H1 (cell line): ENCODE measurements around the gene OR10G3. TPM values are rescaled to one million over a fixed set of nuclear protein-coding genes. Genes with fewer than 3 reads are reported as not detected.

Source experiments
- CTCF ChIA-PET: fragments of 300-600 bp; sonication (Branson Sonifier 250); formaldehyde crosslinking; loops from one replicate; lab custom pipeline; 2021; ENCODE audit not compliant: partially characterized antibody; lab: Charles Lee
- POLR2A ChIA-PET: fragments of 300-600 bp; sonication (Branson Sonifier 250); formaldehyde crosslinking; loops from one replicate; lab custom pipeline; 2021; ENCODE audit warnings: inconsistent platforms; ENCODE audit not compliant: partially characterized antibody; lab: Charles Lee
- DNase-seq, 2 experiments: peaks; one replicate each; pipeline versions ENCODE4 v3.0.0 to v3.0.0-alpha.2; 2010 to 2022; ENCODE audit warnings: low spot score in 2 of 2, low read depth in 1 of 2, mixed read lengths in 1 of 2
- FAIRE-seq: peaks from 2 replicates; lab custom pipeline; 2011; peaks lifted over from hg19 to GRCh38; lab: Jason Lieb, UNC
- H2AFZ ChIP-seq: 2 replicates; pipeline ENCODE4 v1.8.1; 2012; ENCODE audit warnings: low read length, inconsistent platforms
- H2AK5ac ChIP-seq: 2 replicates; pipeline ENCODE4 v1.6.1; 2013; ENCODE audit warnings: low read depth, low read length
- H2BK120ac ChIP-seq: replicated peaks from 2 replicates; pipeline ENCODE3; 2013; ENCODE audit warnings: low read depth, low read length, inconsistent platforms
- H2BK12ac ChIP-seq: 2 replicates; pipeline ENCODE4 v1.6.1; 2013; ENCODE audit warnings: low read depth, low read length
- H2BK15ac ChIP-seq: 2 replicates; pipeline ENCODE4 v1.6.1; 2013; ENCODE audit warnings: low read length
- H2BK20ac ChIP-seq: 2 replicates; pipeline ENCODE4 v1.6.1; 2013; ENCODE audit warnings: low read length
- H2BK5ac ChIP-seq: 2 replicates; pipeline ENCODE4 v1.6.1; 2013; ENCODE audit warnings: low read depth, low read length
- H3K14ac ChIP-seq: 2 replicates; pipeline ENCODE4 v1.6.1; 2013; ENCODE audit warnings: inconsistent platforms; ENCODE audit not compliant: insufficient read length
- H3K18ac ChIP-seq: 2 replicates; pipeline ENCODE4 v1.6.1; 2013; ENCODE audit warnings: low read length; ENCODE audit errors: extremely low read depth
- H3K23ac ChIP-seq: 2 replicates; pipeline ENCODE4 v1.6.1; 2013; ENCODE audit warnings: inconsistent platforms; ENCODE audit not compliant: insufficient read length
- H3K23me2 ChIP-seq: 2 replicates; pipeline ENCODE4 v1.6.1; 2013; ENCODE audit warnings: low read depth, low read length
- H3K27ac ChIP-seq: 2 replicates; pipeline ENCODE4 v1.6.1; 2011; ENCODE audit warnings: low read depth, low read length, inconsistent platforms
- H3K27me3 ChIP-seq, 4 experiments: replicated peaks in 1 of 4; 1 replicate in 1 of 4; 2 replicates in 3 of 4; pipeline versions ENCODE4 v1.6.1 to v1.8.1; 2011 to 2013; ENCODE audit warnings: low read length in 3 of 4, mild to moderate bottlenecking in 3 of 4, inconsistent platforms in 2 of 4, mixed read lengths in 2 of 4, moderate library complexity in 1 of 4; ENCODE audit not compliant: control insufficient read depth in 3 of 4, insufficient read depth in 3 of 4; ENCODE audit errors: extremely low read depth in 1 of 4
- H3K36me3 ChIP-seq, 4 experiments: 2 replicates each; pipeline versions ENCODE4 v1.6.1 to v1.8.1; 2011 to 2013; ENCODE audit warnings: mild to moderate bottlenecking in 4 of 4, low read length in 3 of 4, moderate library complexity in 2 of 4, control low read depth in 1 of 4, inconsistent platforms in 1 of 4; ENCODE audit not compliant: insufficient read depth in 4 of 4, control insufficient read depth in 2 of 4
- H3K4ac ChIP-seq: replicated peaks from 2 replicates; pipeline ENCODE3; 2013; ENCODE audit warnings: low read length, low read depth, mixed read lengths, inconsistent platforms; ENCODE audit not compliant: insufficient read length
- H3K4me1 ChIP-seq, 4 experiments: replicated peaks in 1 of 4; 1 replicate in 1 of 4; 2 replicates in 3 of 4; pipeline versions ENCODE4 v1.6.1 to v1.8.1; 2011 to 2013; ENCODE audit warnings: low read length in 3 of 4, inconsistent platforms in 2 of 4, mixed read lengths in 1 of 4; ENCODE audit not compliant: insufficient read depth in 4 of 4, control insufficient read depth in 3 of 4
- H3K4me2 ChIP-seq, 2 experiments: 2 replicates each; pipeline versions ENCODE4 v1.6.1 to v1.8.1; 2011 to 2013; ENCODE audit warnings: low read depth in 2 of 2, low read length in 2 of 2, control low read depth in 1 of 2, inconsistent platforms in 1 of 2, mild to moderate bottlenecking in 1 of 2; ENCODE audit not compliant: insufficient read depth in 1 of 2
- H3K4me3 ChIP-seq, 4 experiments: fragments of 200-600, 300-600 bp in 1 of 4; sonication (generic), shearing (Covaris generic), sonication (Bioruptor Twin) in 1 of 4; 2 replicates each; pipeline versions ENCODE4 v1.5.1 to v1.8.1; 2011 to 2016; ENCODE audit warnings: low read length in 4 of 4, low read depth in 3 of 4, control low read depth in 2 of 4, inconsistent platforms in 2 of 4, mild to moderate bottlenecking in 2 of 4, mixed read lengths in 1 of 4, moderate library complexity in 1 of 4; ENCODE audit not compliant: insufficient read depth in 2 of 4; ENCODE audit errors: extremely low read depth in 1 of 4
- H3K56ac ChIP-seq: replicated peaks from 2 replicates; pipeline ENCODE3; 2013; ENCODE audit warnings: low read depth, mild to moderate bottlenecking, mixed read lengths, low read length, inconsistent platforms; ENCODE audit not compliant: insufficient read length
- H3K79me1 ChIP-seq: 2 replicates; pipeline ENCODE4 v1.6.1; 2013; ENCODE audit warnings: low read depth, low read length, control low read depth
- H3K79me2 ChIP-seq, 2 experiments: 2 replicates each; pipeline versions ENCODE4 v1.6.1 to v1.8.1; 2012 to 2013; ENCODE audit warnings: low read length in 2 of 2, mild to moderate bottlenecking in 2 of 2, inconsistent platforms in 1 of 2; ENCODE audit not compliant: insufficient read depth in 2 of 2, control insufficient read depth in 1 of 2
- H3K9ac ChIP-seq, 4 experiments: replicated peaks in 1 of 4; 1 replicate in 1 of 4; 2 replicates in 3 of 4; pipeline versions ENCODE4 v1.6.1 to v1.8.1; 2011 to 2013; ENCODE audit warnings: low read depth in 3 of 4, low read length in 3 of 4, control low read depth in 2 of 4, mild to moderate bottlenecking in 2 of 4, moderate library complexity in 2 of 4, inconsistent platforms in 1 of 4; ENCODE audit errors: extremely low read depth in 1 of 4
- H3K9me3 ChIP-seq, 2 experiments: 2 replicates each; pipeline versions ENCODE4 v1.6.1 to v1.8.1; 2012 to 2013; ENCODE audit warnings: mild to moderate bottlenecking in 2 of 2, moderate library complexity in 2 of 2, control low read depth in 1 of 2, inconsistent platforms in 1 of 2, low read depth in 1 of 2, low read length in 1 of 2, mixed read lengths in 1 of 2; ENCODE audit not compliant: insufficient read depth in 2 of 2
- H4K20me1 ChIP-seq, 2 experiments: replicated peaks in 1 of 2; 2 replicates each; pipeline versions ENCODE3 to v1.8.1; 2011 to 2013; ENCODE audit warnings: inconsistent platforms in 2 of 2, low read length in 2 of 2, mild to moderate bottlenecking in 1 of 2; ENCODE audit not compliant: insufficient read depth in 2 of 2, control insufficient read depth in 1 of 2
- H4K5ac ChIP-seq: 2 replicates; pipeline ENCODE4 v1.6.1; 2013; ENCODE audit warnings: low read length, low read depth, mixed read lengths, inconsistent platforms; ENCODE audit not compliant: insufficient read length
- H4K8ac ChIP-seq: 2 replicates; pipeline ENCODE4 v1.8.0; 2013; ENCODE audit warnings: mild to moderate bottlenecking, moderate library complexity, low read length, inconsistent platforms; ENCODE audit not compliant: insufficient read depth; ENCODE audit errors: extremely low read depth
- H4K91ac ChIP-seq: replicated peaks from 2 replicates; pipeline ENCODE3; 2013; ENCODE audit warnings: low read length, mixed read lengths, inconsistent platforms; ENCODE audit not compliant: insufficient read length
- WGBS, 2 experiments: shearing (Covaris generic) in 1 of 2; methylation state at CpG; one replicate each; pipeline versions ENCODE4 v1.1.6 to v1.1.7; 2013 to 2015; ENCODE audit warnings: low lambda C conversion rate in 2 of 2, mixed read lengths in 2 of 2, inconsistent platforms in 1 of 2, low coverage in 1 of 2, missing lambda C conversion rate in 1 of 2; ENCODE audit not compliant: insufficient replicate concordance in 2 of 2, insufficient coverage in 1 of 2, insufficient read length in 1 of 2; ENCODE audit errors: extremely low coverage in 1 of 2, missing lambda C conversion rate in 1 of 2; 5-methylcytosine and 5-hydroxymethylcytosine counted together
- polyA plus RNA-seq, 7 experiments: library from polyadenylated mRNA; depleted of rRNA in 3 of 7; stranded (reverse) in 5 of 7; unstranded in 2 of 7; fragments of >200 nt in 5 of 7; fragments of 200-250 nt in 2 of 7; gene quantifications; 1 replicate in 5 of 7; 2 replicates in 1 of 7; 4 replicates in 1 of 7; pipeline versions ENCODE4 v1.2.1 to v1.2.3, GENCODE V29; 2011 to 2013; ENCODE audit warnings: missing spikeins in 2 of 7, mixed read lengths in 2 of 7
- total RNA-seq: library from RNA; stranded (reverse); fragmentation: NEBNext Ultra II Directional; extraction: Animal tissue kit (Norgen Biotek cat#: 25700); gene quantifications from 2 replicates; pipeline ENCODE4 v1.2.1, GENCODE V29; 2021

OR10G3 gene
- total and polyA plus RNA-seq, 2 of the 8 experiments (the other 6 are each of a cell fraction or from before 2014, with no cell fraction given): not detected

DNA sequence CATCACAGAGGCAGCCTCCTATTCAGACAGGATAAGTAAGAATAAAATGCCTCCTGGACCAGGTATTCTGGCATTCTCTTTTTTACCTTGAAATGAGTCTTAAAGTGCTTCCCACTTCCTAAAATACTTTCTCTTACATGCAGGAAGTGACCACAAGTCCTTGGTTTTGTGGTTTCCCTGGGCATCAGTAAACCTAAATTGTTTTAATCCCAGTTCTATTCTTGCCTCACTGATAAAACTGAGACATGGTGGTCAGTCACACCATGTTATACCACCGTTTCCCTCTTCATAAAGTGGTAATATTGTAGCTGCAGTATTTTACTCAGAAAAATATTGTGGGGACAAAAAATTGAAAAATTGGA lies 52.6 kb downstream of the OR10G3 start:
- POLR2A ChIA-PET: interaction anchor here (0.6 to 32.5 kb wide), 18 partner anchors 7 to 242 kb away, joined by 3 to 769 read pairs (median 7); partner anchors contain the start of genes METTL3 and SALL2
- 0% methylated on average over 1 of the region's 1 CpG; no CpG with 5 or more reads in 1 of the 2 experiments for WGBS, 2 experiments
- peaks cover 14% of the 10 kb centered on the region for H3K23me2 ChIP-seq
- H2BK15ac ChIP-seq: no peak overlapping the region
- peak overlapping the region; percentile 98 for H3K18ac ChIP-seq
- H2BK12ac ChIP-seq: peak overlapping the region; percentile 99; the same call in 1 of the 2 replicates
- DNase-seq (no peak), FAIRE-seq (no peak)
- no peaks in the 10 kb centered on the region for H3K9me3 ChIP-seq
- H3K79me2 ChIP-seq: peaks cover 20 to 74% of the 10 kb centered on the region in 2 experiments
- H3K36me3 ChIP-seq: peaks cover 22 to 60% (median 28%) of the 10 kb centered on the region in 4 experiments
- no peaks in the 10 kb centered on the region for H3K27me3 ChIP-seq
- H3K23ac ChIP-seq: no peak overlapping the region
- peak overlapping the region; percentile 69; the same call in 1 of the 2 replicates for H2AK5ac ChIP-seq
- H2BK20ac ChIP-seq: 0 out of 2 replicates have a peak overlapping the region, but pooled peaks have one; percentile 77
- H4K91ac ChIP-seq: peak overlapping the region; percentile 56
- peaks cover 23% of the 10 kb centered on the region for H3K79me1 ChIP-seq
- H3K4me3 ChIP-seq: peak overlapping the region; percentile 2 to 82 (median 56); a peak in 6 of 8 replicates
- H3K4me2 ChIP-seq: peak overlapping the region; percentile 81 to 87
- H3K9ac ChIP-seq: peak overlapping the region in 1 of 4 experiments; percentile 16; a peak in 2 of 7 replicates
- peak overlapping the region; percentile 46 for H3K4ac ChIP-seq
- CTCF ChIA-PET: interaction anchor here (0.7 to 7.6 kb wide), 8 partner anchors 15 to 50 kb away, joined by 3 to 59 read pairs (median 5); partner anchors contain the start of gene TOX4
- H4K20me1 ChIP-seq: peaks cover 0 to 26% of the 10 kb centered on the region in 2 experiments
- peak overlapping the region; percentile 90 for H3K27ac ChIP-seq
- no peak overlapping the region for H4K8ac ChIP-seq
- peak overlapping the region; percentile 97 for H2BK5ac ChIP-seq
- H2AFZ ChIP-seq: no peak overlapping the region
- peak overlapping the region; percentile 35 for H2BK120ac ChIP-seq
- peak overlapping the region; percentile 26 for H4K5ac ChIP-seq
- peaks cover 14 to 58% (median 39%) of the 10 kb centered on the region in 4 experiments for H3K4me1 ChIP-seq
- no peak overlapping the region for H3K14ac ChIP-seq
- peak overlapping the region; percentile 84 for H3K56ac ChIP-seq
